GM12892 (cell line): ENCODE data around the gene ACOT2.

Source experiments
- POLR2A ChIP-seq: IDR thresholded peaks from 2 replicates; pipeline ENCODE4 v1.6.1; 2011; ENCODE audit warnings: low read depth, low read length, control low read depth
- POLR2AphosphoS5 ChIP-seq: IDR thresholded peaks from 2 replicates; pipeline ENCODE4 v1.6.1; 2011; ENCODE audit warnings: low read depth, low read length, control low read depth
- TAF1 ChIP-seq: IDR thresholded peaks from 2 replicates; pipeline ENCODE4 v1.6.1; 2011; ENCODE audit warnings: low read depth, mild to moderate bottlenecking, control low read depth, low read length, borderline replicate concordance

- TF ChIP-seq POLR2AphosphoS5 (no peak), POLR2A (no peak), TAF1 (no peak)
Observed at GRCh38 chr14:73610687-73611086, 41.7 kb downstream of the ACOT2 start.
